Keratinocyte (primary cell): Measurements from ENCODE around the gene TYRO3. TPM values are rescaled to one million over a fixed set of nuclear protein-coding genes. Genes with fewer than 3 reads are reported as not detected.

ENCODE experiments used
- DNase-seq: peaks from one replicate; pipeline ENCODE4 v3.0.0-alpha.2; 2011; ENCODE audit warnings: low read depth, missing footprints, low spot score
- FAIRE-seq: peaks from 2 replicates; lab custom pipeline; 2011; peaks lifted over from hg19 to GRCh38; lab: Jason Lieb, UNC
- H2AFZ ChIP-seq: 2 replicates; pipeline ENCODE4 v1.6.0; 2012; ENCODE audit warnings: low read length, control low read depth, inconsistent platforms; ENCODE audit not compliant: control insufficient read depth
- H3K27ac ChIP-seq: 2 replicates; pipeline ENCODE4 v1.5.1; 2011; ENCODE audit warnings: low read length; ENCODE audit not compliant: control insufficient read depth, insufficient read depth
- H3K27me3 ChIP-seq: 3 replicates; pipeline ENCODE4 v1.6.0; 2011; ENCODE audit warnings: low read length; ENCODE audit not compliant: control insufficient read depth, insufficient read depth; ENCODE audit errors: extremely low read depth
- H3K36me3 ChIP-seq, 2 experiments: 2 replicates in 1 of 2; 3 replicates in 1 of 2; pipeline ENCODE4 v1.5.1; 2011; ENCODE audit warnings: low read length in 2 of 2, mild to moderate bottlenecking in 1 of 2; ENCODE audit not compliant: control insufficient read depth in 2 of 2, insufficient read depth in 2 of 2; ENCODE audit errors: extremely low read depth in 1 of 2
- H3K4me1 ChIP-seq: 3 replicates; pipeline ENCODE4 v1.5.1; 2011; ENCODE audit warnings: low read length; ENCODE audit not compliant: control insufficient read depth, insufficient read depth; ENCODE audit errors: extremely low read depth
- H3K4me2 ChIP-seq: 3 replicates; pipeline ENCODE4 v1.6.0; 2011; ENCODE audit warnings: low read depth, low read length; ENCODE audit not compliant: control insufficient read depth, insufficient read depth; ENCODE audit errors: extremely low read depth
- H3K4me3 ChIP-seq, 3 experiments: fragments of 200-600 bp in 1 of 3; sonication (generic) in 1 of 3; 2 replicates in 2 of 3; 3 replicates in 1 of 3; pipeline ENCODE4 v1.5.1; 2011 to 2016; ENCODE audit warnings: low read length in 3 of 3, mild to moderate bottlenecking in 3 of 3, control low read depth in 2 of 3, inconsistent platforms in 1 of 3, low read depth in 1 of 3, mixed read lengths in 1 of 3, mixed run types in 1 of 3, moderate library complexity in 1 of 3; ENCODE audit not compliant: control insufficient read depth in 2 of 3, insufficient read depth in 2 of 3; ENCODE audit errors: extremely low read depth in 1 of 3
- H3K79me2 ChIP-seq: 2 replicates; pipeline ENCODE4 v1.6.0; 2012; ENCODE audit warnings: low read length; ENCODE audit not compliant: control insufficient read depth, insufficient read depth
- H3K9ac ChIP-seq: 3 replicates; pipeline ENCODE4 v1.6.0; 2011; ENCODE audit warnings: low read length; ENCODE audit not compliant: control insufficient read depth, insufficient read depth; ENCODE audit errors: extremely low read depth
- H3K9me1 ChIP-seq: 3 replicates; pipeline ENCODE4 v1.6.0; 2011; ENCODE audit warnings: low read length; ENCODE audit not compliant: control insufficient read depth, insufficient read depth; ENCODE audit errors: extremely low read depth
- H3K9me3 ChIP-seq: 2 replicates; pipeline ENCODE4 v1.5.1; 2012; ENCODE audit warnings: low read depth, low read length; ENCODE audit not compliant: control insufficient read depth
- H4K20me1 ChIP-seq: 3 replicates; pipeline ENCODE4 v1.6.0; 2011; ENCODE audit warnings: low read length; ENCODE audit not compliant: control insufficient read depth, insufficient read depth; ENCODE audit errors: extremely low read depth
- CTCF ChIP-seq, 3 experiments: IDR thresholded peaks in 1 of 3; conservative IDR thresholded peaks in 1 of 3; optimal IDR thresholded peaks in 1 of 3; 2 replicates in 2 of 3; 3 replicates in 1 of 3; pipeline versions ENCODE3 to v1.5.1; 2011; ENCODE audit warnings: low read length in 3 of 3, mild to moderate bottlenecking in 3 of 3, moderate library complexity in 2 of 3, control low read depth in 1 of 3, inconsistent platforms in 1 of 3; ENCODE audit not compliant: insufficient read depth in 2 of 3; ENCODE audit errors: extremely low read depth in 1 of 3
- EZH2 ChIP-seq: IDR thresholded peaks from one replicate; pipeline ENCODE4 v1.6.1; 2012; ENCODE audit warnings: inconsistent platforms, mild to moderate bottlenecking, low read length, moderate library complexity
- dilution Hi-C: fragments of 300-500 bp; cut with MboI; formaldehyde crosslinking; loops from one replicate; pipeline ENCODE4 v1.7.0; 2020; ENCODE audit warnings: low sequenced_read_pairs; ENCODE audit not compliant: extremely low pct_ligation_motif_present
- polyA plus RNA-seq, 5 experiments: library from polyadenylated mRNA; depleted of rRNA in 3 of 5; stranded (reverse) in 3 of 5; stranded (forward) in 1 of 5; unstranded in 1 of 5; fragments of >200 nt; gene quantifications; 1 replicate in 1 of 5; 2 replicates in 3 of 5; 3 replicates in 1 of 5; pipeline versions ENCODE4 v1.2.1 to v1.2.3, GENCODE V29; 2011 to 2012; ENCODE audit warnings: missing spikeins in 2 of 5, low read depth in 1 of 5, low replicate concordance in 1 of 5

Gene TYRO3
- polyA plus RNA-seq, 1 donor (not counting 4 experiments of a cell fraction or from before 2014, with no cell fraction given), result 9.0 TPM

DNA sequence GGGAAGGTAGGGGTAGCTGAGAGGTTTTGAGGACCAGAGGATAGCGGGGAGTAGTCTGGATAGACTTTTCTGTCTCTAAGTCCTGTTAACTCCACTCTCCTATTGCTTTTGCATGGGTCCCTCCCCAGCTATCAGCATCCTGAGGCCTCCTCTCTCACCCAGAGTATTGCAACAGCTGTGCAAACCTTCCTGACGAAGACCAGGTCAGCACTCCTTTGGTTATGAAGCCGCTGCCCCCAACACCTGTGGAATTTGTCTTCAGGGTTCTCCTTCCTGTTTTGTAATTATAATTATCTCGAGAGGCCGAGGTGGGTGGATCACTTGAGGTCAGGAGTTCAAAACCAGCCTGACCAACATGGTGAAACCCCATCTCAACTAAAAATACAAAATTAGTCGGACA is 24.8 kb downstream of the TYRO3 start:
- no peaks in the 10 kb centered on the region for H3K9me3 ChIP-seq
- DNase-seq, result no peak
- no peak overlapping the region for H3K27ac ChIP-seq
- H4K20me1 ChIP-seq, result no peaks in the 10 kb centered on the region
- no peak overlapping the region for H3K9ac ChIP-seq
- H3K27me3 ChIP-seq, result peaks cover 3% of the 10 kb centered on the region
- H3K79me2 ChIP-seq, result no peaks in the 10 kb centered on the region
- dilution Hi-C loops, result no loop called here
- no peak overlapping the region for H2AFZ ChIP-seq
- no peak overlapping the region for H3K4me3 ChIP-seq
- TF ChIP-seq CTCF (optimal IDR thresholded peaks at IDR 0.05 in 1 of 3, IDR thresholded peaks at IDR 0.05 in 1 of 3, conservative IDR thresholded peaks at IDR 0.05 in 1 of 3; ENCODE audit: extremely low read depth in 1 of 3, insufficient read depth in 2 of 3, low read length in 3 of 3) (no peak), EZH2 (no peak)
- FAIRE-seq, result no peak
- no peaks in the 10 kb centered on the region for H3K36me3 ChIP-seq
- no peak overlapping the region for H3K4me2 ChIP-seq
- H3K9me1 ChIP-seq, result no peaks in the 10 kb centered on the region
- peaks cover 8% of the 10 kb centered on the region for H3K4me1 ChIP-seq

- H3K9ac ChIP-seq, result no peak overlapping the region
- peaks cover 8% of the 10 kb centered on the region for H3K4me1 ChIP-seq
- no peaks in the 10 kb centered on the region for H4K20me1 ChIP-seq
- dilution Hi-C loops, result no loop called here
- FAIRE-seq, result no peak
- no peaks in the 10 kb centered on the region for H3K36me3 ChIP-seq
- H3K79me2 ChIP-seq, result no peaks in the 10 kb centered on the region
- peak overlapping the region in 2 of 3 experiments; percentile 60 to 68 for H3K4me3 ChIP-seq
- peak overlapping the region; percentile 81 for H2AFZ ChIP-seq
- TF ChIP-seq EZH2 (no peak), CTCF (optimal IDR thresholded peaks at IDR 0.05 in 1 of 3, IDR thresholded peaks at IDR 0.05 in 1 of 3, conservative IDR thresholded peaks at IDR 0.05 in 1 of 3; ENCODE audit: extremely low read depth in 1 of 3, insufficient read depth in 2 of 3, low read length in 3 of 3) (no peak)
- peak overlapping the region; percentile 87 for H3K4me2 ChIP-seq
- H3K9me1 ChIP-seq, result no peaks in the 10 kb centered on the region
- no peak overlapping the region for H3K27ac ChIP-seq
- no peaks in the 10 kb centered on the region for H3K9me3 ChIP-seq
- peaks cover 3% of the 10 kb centered on the region for H3K27me3 ChIP-seq
- DNase-seq, result no peak
These were observed 25.7 kb downstream of the TYRO3 start for GRCh38 chr15:41584636-41585126.
